GM12891 (cell line): ENCODE results near the gene FAM131B.

ENCODE experiments used
- POLR2A ChIP-seq: IDR thresholded peaks from 2 replicates; pipeline ENCODE4 v1.6.1; 2011; ENCODE audit warnings: low read depth, low read length, control low read depth
- POLR2AphosphoS5 ChIP-seq: IDR thresholded peaks from 2 replicates; pipeline ENCODE4 v1.6.1; 2011; ENCODE audit warnings: low read depth, low read length, control low read depth

DNA sequence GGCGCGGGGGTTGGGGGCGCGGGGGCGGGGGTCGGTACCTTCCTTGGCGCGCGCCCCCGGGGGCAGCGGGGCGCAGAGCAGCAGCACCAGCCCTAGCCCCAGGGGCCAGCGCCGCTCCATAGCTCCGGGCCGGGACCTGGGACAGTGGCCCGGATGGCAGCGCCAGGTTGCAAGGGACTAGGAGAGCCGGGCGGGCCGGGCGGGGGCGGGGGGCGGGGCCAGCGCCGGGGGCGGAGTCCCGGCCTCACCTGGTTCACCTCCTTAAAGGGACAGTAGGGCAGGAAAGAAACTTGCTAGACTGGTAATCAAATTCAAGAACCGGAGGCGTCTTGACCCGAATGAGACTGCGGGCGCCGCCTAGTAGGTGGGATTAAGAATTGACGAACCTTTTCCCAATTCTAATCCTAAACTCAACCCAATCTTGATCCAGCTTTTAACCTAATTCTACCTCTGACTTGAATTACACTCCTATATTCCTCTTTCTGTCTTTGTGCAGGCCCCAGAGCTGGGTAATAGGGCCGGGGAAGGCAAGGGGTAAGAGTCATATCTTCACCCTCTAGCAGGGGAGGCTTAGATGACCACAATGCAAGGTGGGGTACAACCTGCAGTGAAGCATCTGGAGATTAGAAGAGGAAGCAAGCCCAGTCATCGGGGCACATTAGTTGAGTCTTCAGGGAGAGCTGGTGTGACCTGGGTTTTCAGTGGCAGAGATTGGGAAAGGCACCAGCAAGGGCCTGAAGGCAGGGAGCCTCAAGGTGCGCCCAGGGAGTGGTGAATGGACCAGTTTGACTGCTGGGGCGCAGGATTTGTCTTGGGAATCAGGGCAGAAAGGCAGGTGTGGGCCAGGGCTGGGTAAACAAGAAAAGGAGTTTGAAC, 46.4 kb upstream of the FAM131B start, which contains the start of gene EPHA1:
- TF ChIP-seq POLR2AphosphoS5 (no peak), POLR2A (no peak)
